SK-N-MC (cell line): ENCODE results near the gene GCK.

ENCODE experiments used
- EZH2 ChIP-seq: fragments of 200-600 bp; sonication (generic); IDR thresholded peaks from one replicate; pipeline ENCODE4 v1.6.1; 2017; ENCODE audit warnings: antibody characterized with exemption
- FOXP2 ChIP-seq: optimal IDR thresholded peaks from 2 replicates; pipeline ENCODE3; 2011; ENCODE audit warnings: mild to moderate bottlenecking, moderate library complexity; ENCODE audit not compliant: insufficient read depth; ENCODE audit errors: extremely low read length, control extremely low read depth
- POLR2AphosphoS5 ChIP-seq: IDR thresholded peaks from 2 replicates; pipeline ENCODE4 v1.6.1; 2012; ENCODE audit warnings: mild to moderate bottlenecking, low read depth, low read length, borderline replicate concordance

DNA sequence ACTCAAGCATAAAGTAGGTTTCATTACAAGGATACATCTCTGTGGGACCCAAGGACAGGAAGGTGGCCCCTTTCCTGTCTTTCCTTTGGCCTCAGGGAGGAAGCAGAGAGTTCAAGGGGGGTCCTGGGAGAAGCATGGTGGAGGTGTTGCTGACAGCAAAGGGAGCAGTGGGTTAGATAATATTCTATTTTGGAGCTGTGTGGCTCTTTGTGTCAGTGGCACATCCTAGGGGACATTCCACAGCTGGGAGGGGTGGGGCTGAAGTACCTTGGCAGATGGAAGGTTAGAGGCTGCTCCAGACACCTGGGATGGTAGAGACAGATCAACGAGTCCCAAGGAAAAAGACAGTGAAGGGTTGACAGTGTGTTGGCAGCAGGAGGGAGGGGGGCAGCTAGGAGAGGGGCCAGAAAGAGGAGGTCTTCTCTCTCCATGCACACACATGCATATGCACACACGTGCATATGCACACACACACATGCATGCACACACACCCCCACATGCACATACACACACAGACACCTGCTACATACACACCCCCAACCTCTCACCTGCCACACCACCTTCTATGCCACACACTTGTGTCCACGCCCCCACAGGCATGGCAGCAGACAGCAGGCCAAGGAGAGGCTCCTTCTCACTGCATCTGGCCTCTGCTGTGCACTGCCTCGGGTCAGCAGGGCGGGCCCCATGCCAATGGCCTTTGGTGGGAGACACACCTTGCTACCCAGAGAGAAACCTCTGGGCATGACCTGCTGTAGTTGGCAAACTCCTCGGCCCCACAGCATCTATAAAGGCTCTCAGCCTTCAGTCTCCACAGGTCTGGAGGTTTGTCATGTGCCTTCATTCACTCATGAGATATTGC is 60.3 kb downstream of the GCK start:
- TF ChIP-seq POLR2AphosphoS5 (no peak), EZH2 (no peak), FOXP2 (no peak)
